HG03060 (cell line): ENCODE results near the gene LMNTD2.

Source experiments
- ATAC-seq: cut with Tn5 transposase; IDR thresholded peaks from one replicate; pipeline ENCODE4 v1.9.1; 2021; ENCODE audit warnings: low read depth, moderate number of reproducible peaks; ENCODE audit not compliant: unreplicated experiment

LMNTD2 gene

GRCh38 chr11:535519-536454, 24.8 kb downstream of the LMNTD2 start, which contains the start of gene HRAS:
TSS of gene HRAS (minus strand) at chr11:535576.
- ATAC-seq: no peak

- no peak for ATAC-seq
Measured at GRCh38 chr11:535210-535518, 25.4 kb downstream of the LMNTD2 start.

- ATAC-seq: no peak
Measured at GRCh38 chr11:534396-535209, 25.9 kb downstream of the LMNTD2 start.

GRCh38 chr11:533586-534395, 26.7 kb downstream of the LMNTD2 start:
- no peak for ATAC-seq

- no peak for ATAC-seq
Measured at GRCh38 chr11:532986-533585, 27.5 kb downstream of the LMNTD2 start.

- ATAC-seq: no peak
Measured at GRCh38 chr11:532527-532985, 28.0 kb downstream of the LMNTD2 start.

- ATAC-seq: no peak
Measured at GRCh38 chr11:531919-532526, 28.5 kb downstream of the LMNTD2 start.

- ATAC-seq: no peak
Measured at GRCh38 chr11:530960-531831, 29.3 kb downstream of the LMNTD2 start.

GRCh38 chr11:529728-530411, 30.7 kb downstream of the LMNTD2 start:
- no peak for ATAC-seq

- ATAC-seq: no peak
Measured at GRCh38 chr11:528815-529727, 31.5 kb downstream of the LMNTD2 start.

GRCh38 chr11:528166-528814, 32.2 kb downstream of the LMNTD2 start:
- ATAC-seq: no peak

GRCh38 chr11:526192-526591, 34.3 kb downstream of the LMNTD2 start:
- ATAC-seq: no peak

GRCh38 chr11:521177-521688, 39.3 kb downstream of the LMNTD2 start:
- no peak for ATAC-seq

GRCh38 chr11:520428-521176, 39.9 kb downstream of the LMNTD2 start:
- no peak for ATAC-seq

GRCh38 chr11:518463-519202, 41.9 kb downstream of the LMNTD2 start:
- no peak for ATAC-seq
